H9 (cell line): ENCODE data around the gene SETSIP. TPM values are rescaled to one million over a fixed set of nuclear protein-coding genes. Genes with fewer than 3 reads are reported as not detected.

ENCODE experiments used
- DNase-seq: peaks from one replicate; pipeline ENCODE4 v3.0.0-alpha.2; 2017
- H2AFZ ChIP-seq: one replicate; pipeline ENCODE4 v1.6.1; 2013; ENCODE audit warnings: mild to moderate bottlenecking, low read length, control low read depth, moderate library complexity
- H2AK5ac ChIP-seq: 2 replicates; pipeline ENCODE4 v1.6.1; 2013; ENCODE audit warnings: low read length, control low read depth, mixed read lengths; ENCODE audit not compliant: insufficient read length
- H2BK120ac ChIP-seq: one replicate; pipeline ENCODE4 v1.6.1; 2013; ENCODE audit warnings: low read depth, mild to moderate bottlenecking, low read length, control low read depth, inconsistent platforms; ENCODE audit not compliant: poor library complexity, severe bottlenecking
- H2BK12ac ChIP-seq: 2 replicates; pipeline ENCODE4 v1.6.1; 2013; ENCODE audit warnings: low read length, control low read depth, mixed read lengths, low read depth; ENCODE audit not compliant: insufficient read length
- H2BK15ac ChIP-seq: 2 replicates; pipeline ENCODE4 v1.6.1; 2013; ENCODE audit warnings: low read depth, low read length, control low read depth
- H2BK20ac ChIP-seq: one replicate; pipeline ENCODE4 v1.6.1; 2013; ENCODE audit warnings: low read depth, mild to moderate bottlenecking, low read length, control low read depth, inconsistent platforms; ENCODE audit not compliant: poor library complexity, severe bottlenecking
- H2BK5ac ChIP-seq: 2 replicates; pipeline ENCODE4 v1.6.1; 2013; ENCODE audit warnings: low read length, control low read depth, mixed read lengths; ENCODE audit not compliant: insufficient read length
- H3K14ac ChIP-seq: 2 replicates; pipeline ENCODE4 v1.6.1; 2013; ENCODE audit warnings: low read length, control low read depth; ENCODE audit not compliant: insufficient read depth
- H3K18ac ChIP-seq: 2 replicates; pipeline ENCODE4 v1.6.1; 2013; ENCODE audit warnings: low read depth, mild to moderate bottlenecking, mixed read lengths, low read length, control low read depth; ENCODE audit not compliant: insufficient read length
- H3K23ac ChIP-seq: 2 replicates; pipeline ENCODE4 v1.6.1; 2013; ENCODE audit warnings: low read length, control low read depth, mixed read lengths, low read depth; ENCODE audit not compliant: insufficient read length
- H3K23me2 ChIP-seq: 2 replicates; pipeline ENCODE4 v1.6.1; 2013; ENCODE audit warnings: low read depth, mild to moderate bottlenecking, mixed read lengths, low read length, control low read depth; ENCODE audit not compliant: insufficient read length, poor library complexity, severe bottlenecking
- H3K27ac ChIP-seq: 2 replicates; pipeline ENCODE4 v1.5.1; 2013; ENCODE audit warnings: low read length, control low read depth, mixed read lengths, low read depth; ENCODE audit not compliant: insufficient read length
- H3K27me3 ChIP-seq: 2 replicates; pipeline ENCODE4 v1.6.1; 2013; ENCODE audit warnings: low read length, control low read depth, inconsistent platforms; ENCODE audit not compliant: insufficient read depth
- H3K4ac ChIP-seq: 2 replicates; pipeline ENCODE4 v1.6.1; 2013; ENCODE audit warnings: low read depth, mild to moderate bottlenecking, control low read depth, inconsistent platforms, low read length, moderate library complexity
- H3K4me1 ChIP-seq: 2 replicates; pipeline ENCODE4 v1.6.1; 2013; ENCODE audit warnings: low read length, control low read depth, inconsistent platforms; ENCODE audit not compliant: insufficient read depth
- H3K4me2 ChIP-seq: 2 replicates; pipeline ENCODE4 v1.6.1; 2013; ENCODE audit warnings: low read length, control low read depth, mixed read lengths; ENCODE audit not compliant: insufficient read length, insufficient read depth
- H3K56ac ChIP-seq: 2 replicates; pipeline ENCODE4 v1.6.1; 2013; ENCODE audit warnings: low read depth, mild to moderate bottlenecking, mixed read lengths, low read length, control low read depth; ENCODE audit not compliant: insufficient read length
- H3K79me1 ChIP-seq: 2 replicates; pipeline ENCODE4 v1.6.1; 2013; ENCODE audit warnings: low read depth, mild to moderate bottlenecking, moderate library complexity, low read length, control low read depth, inconsistent platforms; ENCODE audit not compliant: insufficient read depth, poor library complexity, severe bottlenecking
- H3K79me2 ChIP-seq: 2 replicates; pipeline ENCODE4 v1.6.1; 2013; ENCODE audit warnings: low read length, control low read depth, inconsistent platforms; ENCODE audit not compliant: insufficient read depth
- H3K9ac ChIP-seq: 2 replicates; pipeline ENCODE4 v1.6.1; 2013; ENCODE audit warnings: low read length, control low read depth, mixed read lengths; ENCODE audit not compliant: insufficient read length; ENCODE audit errors: extremely low read depth
- H3K9me3 ChIP-seq: one replicate; pipeline ENCODE4 v1.6.1; 2013; ENCODE audit warnings: low read depth, low read length, inconsistent platforms; ENCODE audit not compliant: control insufficient read depth
- H3T11ph ChIP-seq: one replicate; pipeline ENCODE4 v1.6.1; 2013; ENCODE audit warnings: mild to moderate bottlenecking, low read length, control low read depth, inconsistent platforms
- H4K20me1 ChIP-seq: one replicate; pipeline ENCODE4 v1.6.1; 2013; ENCODE audit not compliant: control insufficient read depth, insufficient read length, insufficient read depth
- H4K5ac ChIP-seq: 2 replicates; pipeline ENCODE4 v1.6.1; 2013; ENCODE audit warnings: low read depth, mild to moderate bottlenecking, mixed read lengths, low read length, control low read depth; ENCODE audit not compliant: insufficient read length
- H4K8ac ChIP-seq: replicated peaks from 2 replicates; pipeline ENCODE4 v1.6.1; 2013; ENCODE audit warnings: low read length, control low read depth, mixed read lengths, low read depth; ENCODE audit not compliant: insufficient read length
- H4K91ac ChIP-seq: 2 replicates; pipeline ENCODE4 v1.6.1; 2013; ENCODE audit warnings: low read depth, mild to moderate bottlenecking, moderate library complexity, mixed read lengths, low read length, control low read depth; ENCODE audit not compliant: insufficient read length
- H3K27ac Mint-ChIP-seq, 3 experiments: 2 replicates in 2 of 3; 3 replicates in 1 of 3; pipeline ENCODE4 v1.8.0; 2020 to 2021; ENCODE audit warnings: mixed read lengths in 3 of 3, mild to moderate bottlenecking in 1 of 3, moderate library complexity in 1 of 3
- H3K27me3 Mint-ChIP-seq: 2 replicates; pipeline ENCODE4 v1.8.0; 2021; ENCODE audit warnings: low read depth, mild to moderate bottlenecking, moderate library complexity, mixed read lengths
- H3K36me3 Mint-ChIP-seq, 3 experiments: 2 replicates in 2 of 3; 3 replicates in 1 of 3; pipeline ENCODE4 v1.8.0; 2020 to 2021; ENCODE audit warnings: low read depth in 3 of 3, mixed read lengths in 3 of 3; ENCODE audit not compliant: insufficient read depth in 1 of 3
- H3K4me1 Mint-ChIP-seq, 2 experiments: 2 replicates each; pipeline ENCODE4 v1.8.0; 2020; ENCODE audit warnings: mixed read lengths in 2 of 2
- H3K4me3 Mint-ChIP-seq, 2 experiments: 2 replicates in 1 of 2; 3 replicates in 1 of 2; pipeline ENCODE4 v1.8.0; 2020 to 2021; ENCODE audit warnings: mild to moderate bottlenecking in 2 of 2, mixed read lengths in 2 of 2, moderate library complexity in 1 of 2
- H3K9me3 Mint-ChIP-seq, 2 experiments: 2 replicates in 1 of 2; 3 replicates in 1 of 2; pipeline ENCODE4 v1.8.0; 2020; ENCODE audit warnings: mild to moderate bottlenecking in 2 of 2, mixed read lengths in 2 of 2, moderate library complexity in 1 of 2
- WGBS: extraction: QIAGEN DNeasy Blood & Tissue Kit; methylation state at CpG from one replicate; pipeline ENCODE4 v1.1.7; 2013; ENCODE audit warnings: missing lambda C conversion rate, low lambda C conversion rate, mixed read lengths; ENCODE audit not compliant: insufficient read length; ENCODE audit errors: extremely low coverage; 5-methylcytosine and 5-hydroxymethylcytosine counted together
- total RNA-seq: library from RNA; stranded (reverse); gene quantifications from 2 replicates; pipeline ENCODE4 v1.2.1, GENCODE V29; 2021
- TF ChIP-seq, protein P1 (sequence below): fragments of 200-600 bp; sonication (generic); conservative IDR thresholded peaks from 3 replicates; pipeline ENCODE4 v1.8.0; 2021; ENCODE audit warnings: antibody characterized with exemption, mild to moderate bottlenecking

Gene SETSIP
- total RNA-seq, 1 experiment from 2014 or later, result 0.35 TPM

DNA sequence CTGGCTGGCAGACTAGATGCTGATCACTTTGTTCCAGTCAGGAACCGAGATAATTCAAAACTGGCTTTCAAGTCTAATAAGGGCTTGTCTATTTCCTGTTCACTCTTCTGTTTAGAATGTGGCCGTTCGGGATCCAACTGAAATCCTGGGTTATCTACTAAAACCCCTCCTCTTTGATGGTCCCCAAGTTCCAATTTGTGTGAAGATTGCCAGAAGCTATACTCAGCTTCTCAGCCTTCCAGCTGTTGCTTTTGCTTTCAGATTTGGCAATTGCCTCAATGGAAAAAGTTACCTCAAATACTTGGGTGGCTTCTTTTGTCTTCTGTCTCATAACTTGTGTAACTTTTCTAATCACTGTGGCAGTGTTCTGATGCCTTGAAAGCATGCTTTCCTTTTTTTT, 48.7 kb upstream of the SETSIP start:
- whole genome bisulfite sequencing, result no CpG with 5 or more reads among the region's 3 CpGs
- Histone ChIP-seq H3K79me2 (no peaks in the 10 kb centered on the region), H2AK5ac (no peak overlapping the region), H3K9ac (no peak overlapping the region), H3K4ac (no peak overlapping the region), H4K8ac (no peak overlapping the region), H3K23me2 (no peaks in the 10 kb centered on the region), H3K56ac (no peak overlapping the region), H2BK120ac (no peak overlapping the region), H3K9me3 (no peaks in the 10 kb centered on the region), H2BK15ac (no peak overlapping the region), H3K27ac (no peak overlapping the region), H3K14ac (no peak overlapping the region), H3K4me1 (no peaks in the 10 kb centered on the region), H3K4me2 (no peak overlapping the region), H3K23ac (no peak overlapping the region), H3T11ph (no peak overlapping the region), H3K18ac (no peak overlapping the region), H4K20me1 (no peaks in the 10 kb centered on the region), H4K5ac (no peak overlapping the region), H3K79me1 (no peaks in the 10 kb centered on the region), H2BK12ac (no peak overlapping the region), H4K91ac (no peak overlapping the region), H2AFZ (no peak overlapping the region), H3K27me3 (no peaks in the 10 kb centered on the region), H2BK20ac (no peak overlapping the region), H2BK5ac (no peak overlapping the region)
- Mint-ChIP-seq H3K4me1 (no peaks in the 10 kb centered on the region), H3K9me3 (no peaks in the 10 kb centered on the region), H3K4me3 (no peak overlapping the region), H3K27me3 (no peaks in the 10 kb centered on the region), H3K27ac (no peak overlapping the region), H3K36me3 (no peaks in the 10 kb centered on the region)
- TF ChIP-seq, protein P1, sequence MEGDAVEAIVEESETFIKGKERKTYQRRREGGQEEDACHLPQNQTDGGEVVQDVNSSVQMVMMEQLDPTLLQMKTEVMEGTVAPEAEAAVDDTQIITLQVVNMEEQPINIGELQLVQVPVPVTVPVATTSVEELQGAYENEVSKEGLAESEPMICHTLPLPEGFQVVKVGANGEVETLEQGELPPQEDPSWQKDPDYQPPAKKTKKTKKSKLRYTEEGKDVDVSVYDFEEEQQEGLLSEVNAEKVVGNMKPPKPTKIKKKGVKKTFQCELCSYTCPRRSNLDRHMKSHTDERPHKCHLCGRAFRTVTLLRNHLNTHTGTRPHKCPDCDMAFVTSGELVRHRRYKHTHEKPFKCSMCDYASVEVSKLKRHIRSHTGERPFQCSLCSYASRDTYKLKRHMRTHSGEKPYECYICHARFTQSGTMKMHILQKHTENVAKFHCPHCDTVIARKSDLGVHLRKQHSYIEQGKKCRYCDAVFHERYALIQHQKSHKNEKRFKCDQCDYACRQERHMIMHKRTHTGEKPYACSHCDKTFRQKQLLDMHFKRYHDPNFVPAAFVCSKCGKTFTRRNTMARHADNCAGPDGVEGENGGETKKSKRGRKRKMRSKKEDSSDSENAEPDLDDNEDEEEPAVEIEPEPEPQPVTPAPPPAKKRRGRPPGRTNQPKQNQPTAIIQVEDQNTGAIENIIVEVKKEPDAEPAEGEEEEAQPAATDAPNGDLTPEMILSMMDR, result no peak
- no peak for DNase-seq
